Posterior cingulate gyrus (tissue), 11 donors: ENCODE data around the gene PBX4.
A peak's percentile ranks its signal among the peaks of the same experiment; 100 is the strongest.

Experiments
- DNase-seq, 10 donors: peaks; one replicate each; pipeline versions ENCODE4 v3.0.0 to v3.0.0-alpha.2; 2020 to 2021; ENCODE audit warnings: mixed read lengths in 3 of 10
- intact Hi-C: fragments of 100-400 bp; cut with DNase I; formaldehyde crosslinking; loops from one replicate; pipeline ENCODE4 v1.15.1; 2023

The PBX4 gene

GRCh38 chr19:19595171-19595701 is 23.3 kb downstream of the PBX4 start:
- DNase-seq: no peak
- intact Hi-C loops: no loop called here

GRCh38 chr19:19594381-19594780 is 24.1 kb downstream of the PBX4 start:
- intact Hi-C loops: no loop called here
- DNase-seq: no peak

GRCh38 chr19:19592690-19593089 is 25.8 kb downstream of the PBX4 start:
- intact Hi-C loops: no loop called here

GRCh38 chr19:19591133-19591825 is 27.2 kb downstream of the PBX4 start:
- DNase-seq: peak in 1 of 10 donors; percentile 67
- intact Hi-C loops: no loop called here

More at GRCh38 chr19:19592690-19593089, 25.8 kb downstream of the PBX4 start:
- no peak for DNase-seq

GRCh38 chr19:19588546-19588945 is 29.9 kb downstream of the PBX4 start:
- intact Hi-C loops: no loop called here

GRCh38 chr19:19587771-19588170 is 30.7 kb downstream of the PBX4 start:
- DNase-seq: peak in 3 of 10 donors; percentile 6 to 90 (median 39)
- intact Hi-C loops: no loop called here

More at GRCh38 chr19:19588546-19588945, 29.9 kb downstream of the PBX4 start:
- DNase-seq: no peak

- DNase-seq: no peak
- intact Hi-C loops: no loop called here
Measured at GRCh38 chr19:19584356-19584755, 34.1 kb downstream of the PBX4 start.

GRCh38 chr19:19582471-19582870 is 36.0 kb downstream of the PBX4 start:
- intact Hi-C loops: no loop called here
- DNase-seq: no peak

- DNase-seq: no peak
- intact Hi-C loops: no loop called here
Measured at GRCh38 chr19:19581391-19581790, 37.1 kb downstream of the PBX4 start.

GRCh38 chr19:19580418-19580817 is 38.1 kb downstream of the PBX4 start:
- intact Hi-C loops: no loop called here
- DNase-seq: no peak

GRCh38 chr19:19579533-19580361 is 38.7 kb downstream of the PBX4 start:
- peak in 1 of 10 donors; percentile 83 for DNase-seq
- intact Hi-C loops: no loop called here

GRCh38 chr19:19578252-19578651 is 40.2 kb downstream of the PBX4 start:
- intact Hi-C loops: no loop called here
- DNase-seq: peak in 1 of 10 donors; percentile 69

- no peak for DNase-seq
Measured at GRCh38 chr19:19575411-19575810, 43.1 kb downstream of the PBX4 start.

GRCh38 chr19:19571071-19571786 is 47.3 kb downstream of the PBX4 start:
- DNase-seq: peak in 1 of 10 donors; percentile 60
- intact Hi-C loops: no loop called here

More at GRCh38 chr19:19575411-19575810, 43.1 kb downstream of the PBX4 start:
- intact Hi-C loops: no loop called here

- no peak for DNase-seq
- intact Hi-C loops: no loop called here
Measured at GRCh38 chr19:19570571-19570970, 47.9 kb downstream of the PBX4 start.

GRCh38 chr19:19568802-19569756 is 49.4 kb downstream of the PBX4 start:
- intact Hi-C loops: no loop called here
- no peak for DNase-seq

GRCh38 chr19:19567391-19567790 is 51.1 kb downstream of the PBX4 start:
- intact Hi-C loops: no loop called here
- no peak for DNase-seq

GRCh38 chr19:19566306-19566705 is 52.2 kb downstream of the PBX4 start:
- intact Hi-C loops: no loop called here
- DNase-seq: no peak

- intact Hi-C loops: no loop called here
- DNase-seq: peak in 1 of 10 donors; percentile 62
Measured at GRCh38 chr19:19563348-19563848, 55.1 kb downstream of the PBX4 start.
